K562 (cell line): Measurements from ENCODE around the gene METTL25B. TPM values are rescaled to one million over a fixed set of nuclear protein-coding genes. Genes with fewer than 3 reads are reported as not detected.
A peak's percentile ranks its signal among the peaks of the same experiment; 100 is the strongest.

Experiments
- MAFG ChIP-seq: fragments of 450-650 bp; conservative IDR thresholded peaks from 2 replicates; pipeline ENCODE4 v1.6.1; 2016; ENCODE audit warnings: missing genetic modification characterization, missing compliant biosample characterization
- RBM39 ChIP-seq: fragments of 200-400 bp; formaldehyde crosslinking; optimal IDR thresholded peaks from 2 replicates; pipeline ENCODE3; 2018; ENCODE audit warnings: low read depth, low read length
- ZNF146 ChIP-seq: IDR thresholded peaks from one replicate; pipeline ENCODE4 v1.6.1; 2018; ENCODE audit warnings: missing compliant biosample characterization; ENCODE audit not compliant: unreplicated experiment
- ZNF23 ChIP-seq: fragments of 250-450 bp; sonication (Bioruptor Pico); IDR thresholded peaks from 2 replicates; pipeline ENCODE4 v1.4.0; 2020; ENCODE audit warnings: mild to moderate bottlenecking
- ZNF511 ChIP-seq: sonication (generic); formaldehyde crosslinking; IDR thresholded peaks from 2 replicates; pipeline ENCODE4 v1.8.0; 2022; ENCODE audit warnings: mild to moderate bottlenecking, missing genetic modification reagents
- ZNF655 ChIP-seq: fragments of 250-450 bp; sonication (Bioruptor Pico); IDR thresholded peaks from 2 replicates; pipeline ENCODE4 v1.5.0; 2021
- ZNF668 ChIP-seq: fragments of 250-450 bp; sonication (Bioruptor Pico); IDR thresholded peaks from 2 replicates; pipeline ENCODE4 v1.8.0; 2022; ENCODE audit warnings: mild to moderate bottlenecking, inconsistent platforms
- ZZZ3 ChIP-seq: fragments of 450-650 bp; IDR thresholded peaks from 2 replicates; pipeline ENCODE4 v1.6.1; 2016; ENCODE audit warnings: antibody characterized with exemption, mild to moderate bottlenecking, moderate library complexity
- polyA plus RNA-seq, 8 experiments: library from polyadenylated mRNA; depleted of rRNA in 4 of 8; stranded (reverse) in 5 of 8; unstranded in 3 of 8; fragments of >200 nt; fragmentation: Nextera tagmentation in 2 of 8; fragmentation: Illumina TruSeq in 1 of 8; extraction: Ambion mirVana in 2 of 8; extraction: Trizol in 1 of 8; gene quantifications; 2 replicates each; pipeline versions ENCODE4 v1.2.1 to v1.2.3, GENCODE V29; 2011 to 2014; ENCODE audit warnings: inconsistent platforms in 1 of 8, missing spikeins in 1 of 8
- total RNA-seq, 7 experiments: library from RNA; depleted of rRNA in 6 of 7; stranded (reverse); fragments of >200 nt in 6 of 7; fragmentation: Illumina TruSeq in 2 of 7; extraction: Trizol in 2 of 7; gene quantifications; 2 replicates each; pipeline versions ENCODE4 v1.2.1 to v1.2.3, GENCODE V29; 2011 to 2021; ENCODE audit warnings: low replicate concordance in 1 of 7
- TF ChIP-seq, protein P1 (sequence below): sonication (generic); formaldehyde crosslinking; IDR thresholded peaks from 2 replicates; pipeline ENCODE4 v1.8.0; 2023; ENCODE audit warnings: mild to moderate bottlenecking, missing genetic modification reagents
- TF ChIP-seq, protein P2 (sequence below): fragments of 250-450 bp; sonication (Bioruptor Pico); IDR thresholded peaks from 2 replicates; pipeline ENCODE4 v1.8.0; 2022; ENCODE audit warnings: moderate library complexity, mild to moderate bottlenecking, inconsistent platforms
- TF ChIP-seq, protein P3 (sequence below): fragments of 200-800 bp; sonication (Bioruptor generic); IDR thresholded peaks from 2 replicates; pipeline ENCODE4 v1.6.1; 2017; ENCODE audit warnings: missing genetic modification characterization, missing compliant biosample characterization
- TF ChIP-seq, protein P4 (sequence below), 2 experiments: fragments of 150-350 bp in 1 of 2; IDR thresholded peaks; 2 replicates each; pipeline ENCODE4 v1.6.1; 2012 to 2016; ENCODE audit warnings: low read depth in 2 of 2, low read length in 2 of 2, mild to moderate bottlenecking in 1 of 2, moderate library complexity in 1 of 2

The METTL25B gene
- total and polyA plus RNA-seq, 9 of the 15 experiments (the other 6 are each of a cell fraction or from before 2014, with no cell fraction given): 7.7 to 48.3 (median 33.1) TPM

GRCh38 chr1:156751757-156752481 lies 23.6 kb downstream of the METTL25B start (continued):
- TF ChIP-seq, protein P1, sequence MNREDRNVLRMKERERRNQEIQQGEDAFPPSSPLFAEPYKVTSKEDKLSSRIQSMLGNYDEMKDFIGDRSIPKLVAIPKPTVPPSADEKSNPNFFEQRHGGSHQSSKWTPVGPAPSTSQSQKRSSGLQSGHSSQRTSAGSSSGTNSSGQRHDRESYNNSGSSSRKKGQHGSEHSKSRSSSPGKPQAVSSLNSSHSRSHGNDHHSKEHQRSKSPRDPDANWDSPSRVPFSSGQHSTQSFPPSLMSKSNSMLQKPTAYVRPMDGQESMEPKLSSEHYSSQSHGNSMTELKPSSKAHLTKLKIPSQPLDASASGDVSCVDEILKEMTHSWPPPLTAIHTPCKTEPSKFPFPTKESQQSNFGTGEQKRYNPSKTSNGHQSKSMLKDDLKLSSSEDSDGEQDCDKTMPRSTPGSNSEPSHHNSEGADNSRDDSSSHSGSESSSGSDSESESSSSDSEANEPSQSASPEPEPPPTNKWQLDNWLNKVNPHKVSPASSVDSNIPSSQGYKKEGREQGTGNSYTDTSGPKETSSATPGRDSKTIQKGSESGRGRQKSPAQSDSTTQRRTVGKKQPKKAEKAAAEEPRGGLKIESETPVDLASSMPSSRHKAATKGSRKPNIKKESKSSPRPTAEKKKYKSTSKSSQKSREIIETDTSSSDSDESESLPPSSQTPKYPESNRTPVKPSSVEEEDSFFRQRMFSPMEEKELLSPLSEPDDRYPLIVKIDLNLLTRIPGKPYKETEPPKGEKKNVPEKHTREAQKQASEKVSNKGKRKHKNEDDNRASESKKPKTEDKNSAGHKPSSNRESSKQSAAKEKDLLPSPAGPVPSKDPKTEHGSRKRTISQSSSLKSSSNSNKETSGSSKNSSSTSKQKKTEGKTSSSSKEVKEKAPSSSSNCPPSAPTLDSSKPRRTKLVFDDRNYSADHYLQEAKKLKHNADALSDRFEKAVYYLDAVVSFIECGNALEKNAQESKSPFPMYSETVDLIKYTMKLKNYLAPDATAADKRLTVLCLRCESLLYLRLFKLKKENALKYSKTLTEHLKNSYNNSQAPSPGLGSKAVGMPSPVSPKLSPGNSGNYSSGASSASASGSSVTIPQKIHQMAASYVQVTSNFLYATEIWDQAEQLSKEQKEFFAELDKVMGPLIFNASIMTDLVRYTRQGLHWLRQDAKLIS: no peak
- TF ChIP-seq, protein P2, sequence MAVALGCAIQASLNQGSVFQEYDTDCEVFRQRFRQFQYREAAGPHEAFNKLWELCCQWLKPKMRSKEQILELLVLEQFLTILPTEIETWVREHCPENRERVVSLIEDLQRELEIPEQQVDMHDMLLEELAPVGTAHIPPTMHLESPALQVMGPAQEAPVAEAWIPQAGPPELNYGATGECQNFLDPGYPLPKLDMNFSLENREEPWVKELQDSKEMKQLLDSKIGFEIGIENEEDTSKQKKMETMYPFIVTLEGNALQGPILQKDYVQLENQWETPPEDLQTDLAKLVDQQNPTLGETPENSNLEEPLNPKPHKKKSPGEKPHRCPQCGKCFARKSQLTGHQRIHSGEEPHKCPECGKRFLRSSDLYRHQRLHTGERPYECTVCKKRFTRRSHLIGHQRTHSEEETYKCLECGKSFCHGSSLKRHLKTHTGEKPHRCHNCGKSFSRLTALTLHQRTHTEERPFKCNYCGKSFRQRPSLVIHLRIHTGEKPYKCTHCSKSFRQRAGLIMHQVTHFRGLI (CRISPR knock-in tag): no peak
- TF ChIP-seq ZNF23 (CRISPR knock-in tag): no peak
- peak; percentile 4 for TF ChIP-seq ZNF146
- TF ChIP-seq MAFG (tag): no peak
- TF ChIP-seq, protein P3, sequence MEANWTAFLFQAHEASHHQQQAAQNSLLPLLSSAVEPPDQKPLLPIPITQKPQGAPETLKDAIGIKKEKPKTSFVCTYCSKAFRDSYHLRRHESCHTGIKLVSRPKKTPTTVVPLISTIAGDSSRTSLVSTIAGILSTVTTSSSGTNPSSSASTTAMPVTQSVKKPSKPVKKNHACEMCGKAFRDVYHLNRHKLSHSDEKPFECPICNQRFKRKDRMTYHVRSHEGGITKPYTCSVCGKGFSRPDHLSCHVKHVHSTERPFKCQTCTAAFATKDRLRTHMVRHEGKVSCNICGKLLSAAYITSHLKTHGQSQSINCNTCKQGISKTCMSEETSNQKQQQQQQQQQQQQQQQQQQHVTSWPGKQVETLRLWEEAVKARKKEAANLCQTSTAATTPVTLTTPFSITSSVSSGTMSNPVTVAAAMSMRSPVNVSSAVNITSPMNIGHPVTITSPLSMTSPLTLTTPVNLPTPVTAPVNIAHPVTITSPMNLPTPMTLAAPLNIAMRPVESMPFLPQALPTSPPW (CRISPR knock-in tag): peak; percentile 99
- no peak for TF ChIP-seq ZNF668 (CRISPR knock-in tag)
- TF ChIP-seq ZNF511 (CRISPR knock-in tag): peak; percentile 44; the same call in 1 of the 2 replicates
- TF ChIP-seq ZNF655 (CRISPR knock-in tag): no peak
- no peak for TF ChIP-seq ZZZ3
- TF ChIP-seq, protein P4, sequence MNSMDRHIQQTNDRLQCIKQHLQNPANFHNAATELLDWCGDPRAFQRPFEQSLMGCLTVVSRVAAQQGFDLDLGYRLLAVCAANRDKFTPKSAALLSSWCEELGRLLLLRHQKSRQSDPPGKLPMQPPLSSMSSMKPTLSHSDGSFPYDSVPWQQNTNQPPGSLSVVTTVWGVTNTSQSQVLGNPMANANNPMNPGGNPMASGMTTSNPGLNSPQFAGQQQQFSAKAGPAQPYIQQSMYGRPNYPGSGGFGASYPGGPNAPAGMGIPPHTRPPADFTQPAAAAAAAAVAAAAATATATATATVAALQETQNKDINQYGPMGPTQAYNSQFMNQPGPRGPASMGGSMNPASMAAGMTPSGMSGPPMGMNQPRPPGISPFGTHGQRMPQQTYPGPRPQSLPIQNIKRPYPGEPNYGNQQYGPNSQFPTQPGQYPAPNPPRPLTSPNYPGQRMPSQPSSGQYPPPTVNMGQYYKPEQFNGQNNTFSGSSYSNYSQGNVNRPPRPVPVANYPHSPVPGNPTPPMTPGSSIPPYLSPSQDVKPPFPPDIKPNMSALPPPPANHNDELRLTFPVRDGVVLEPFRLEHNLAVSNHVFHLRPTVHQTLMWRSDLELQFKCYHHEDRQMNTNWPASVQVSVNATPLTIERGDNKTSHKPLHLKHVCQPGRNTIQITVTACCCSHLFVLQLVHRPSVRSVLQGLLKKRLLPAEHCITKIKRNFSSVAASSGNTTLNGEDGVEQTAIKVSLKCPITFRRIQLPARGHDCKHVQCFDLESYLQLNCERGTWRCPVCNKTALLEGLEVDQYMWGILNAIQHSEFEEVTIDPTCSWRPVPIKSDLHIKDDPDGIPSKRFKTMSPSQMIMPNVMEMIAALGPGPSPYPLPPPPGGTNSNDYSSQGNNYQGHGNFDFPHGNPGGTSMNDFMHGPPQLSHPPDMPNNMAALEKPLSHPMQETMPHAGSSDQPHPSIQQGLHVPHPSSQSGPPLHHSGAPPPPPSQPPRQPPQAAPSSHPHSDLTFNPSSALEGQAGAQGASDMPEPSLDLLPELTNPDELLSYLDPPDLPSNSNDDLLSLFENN (IDR thresholded peaks at IDR 0.05; ENCODE audit: low read depth in 2 of 2, low read length in 2 of 2): peak in 1 of 2 experiments; percentile 94; a peak in 2 of 4 replicates
- no peak for TF ChIP-seq RBM39
